Measurements from ENCODE around the gene PACSIN1. TPM values are rescaled to one million over a fixed set of nuclear protein-coding genes. Genes with fewer than 3 reads are reported as not detected.

Gene PACSIN1
- total and polyA plus RNA-seq, 5 experiments from 2014 or later = 0.06 to 0.82 (median 0.41) TPM

Other genes with a start within 250 kb of the PACSIN1 start
- 10 to 100 TPM; 75.3 to 80.3 TPM for gene HMGA1, start 229.2 kb upstream of the PACSIN1 start, total RNA-seq
- 10 to 100 TPM; 28.0 to 40.9 (median 38.1) TPM for gene HMGA1, start 229.2 kb upstream of the PACSIN1 start, polyA plus RNA-seq
- gene SMIM29, start 217.1 kb upstream of the PACSIN1 start, total RNA-seq = 10 to 100 TPM; 21.0 to 21.7 TPM
- gene SMIM29, start 217.1 kb upstream of the PACSIN1 start, polyA plus RNA-seq = 10 to 100 TPM; 37.6 to 45.4 (median 45.0) TPM
- 10 to 100 TPM; 29.8 to 31.7 TPM for gene NUDT3, start 73.4 kb upstream of the PACSIN1 start, total RNA-seq
- gene NUDT3, start 73.4 kb upstream of the PACSIN1 start, polyA plus RNA-seq = 10 to 100 TPM in 1 of 3 donors, 1 to 10 TPM in 2; 7.4 to 10.8 (median 9.3) TPM
- 1,000 to 10,000 TPM; 2,574 to 2,591 TPM for gene RPS10, start 40.0 kb upstream of the PACSIN1 start, total RNA-seq
- gene RPS10, start 40.0 kb upstream of the PACSIN1 start, polyA plus RNA-seq = 1,000 to 10,000 TPM; 2,314 to 2,962 (median 2,356) TPM
- gene SPDEF, start 90.3 kb downstream of the PACSIN1 start, total RNA-seq = not detected
- not detected for gene SPDEF, start 90.3 kb downstream of the PACSIN1 start, polyA plus RNA-seq
- 10 to 100 TPM; 60.7 to 61.8 TPM for gene ILRUN, start 230.7 kb downstream of the PACSIN1 start, total RNA-seq
- gene ILRUN, start 230.7 kb downstream of the PACSIN1 start, polyA plus RNA-seq = 10 to 100 TPM; 10.5 to 14.5 (median 11.7) TPM

Measured in naive thymus-derived CD8-positive, alpha-beta T cell (primary cell).